OCI-LY1 (cell line): ENCODE measurements around the gene B3GALT6.

Experiments used
- EZH2 ChIP-seq: fragments of 200-600 bp; sonication (generic), shearing (Covaris generic); IDR thresholded peaks from 2 replicates; pipeline ENCODE4 v1.8.0; 2017; ENCODE audit warnings: borderline replicate concordance, mixed run types, mild to moderate bottlenecking, antibody characterized with exemption, low read length, moderate library complexity, mixed read lengths
- TF ChIP-seq, protein P1 (sequence below): fragments of 200-600 bp; sonication (generic), shearing (Covaris generic); IDR thresholded peaks from 2 replicates; pipeline ENCODE4 v1.5.1; 2017; ENCODE audit warnings: mild to moderate bottlenecking, antibody characterized with exemption, low read length, moderate library complexity, mixed read lengths

DNA sequence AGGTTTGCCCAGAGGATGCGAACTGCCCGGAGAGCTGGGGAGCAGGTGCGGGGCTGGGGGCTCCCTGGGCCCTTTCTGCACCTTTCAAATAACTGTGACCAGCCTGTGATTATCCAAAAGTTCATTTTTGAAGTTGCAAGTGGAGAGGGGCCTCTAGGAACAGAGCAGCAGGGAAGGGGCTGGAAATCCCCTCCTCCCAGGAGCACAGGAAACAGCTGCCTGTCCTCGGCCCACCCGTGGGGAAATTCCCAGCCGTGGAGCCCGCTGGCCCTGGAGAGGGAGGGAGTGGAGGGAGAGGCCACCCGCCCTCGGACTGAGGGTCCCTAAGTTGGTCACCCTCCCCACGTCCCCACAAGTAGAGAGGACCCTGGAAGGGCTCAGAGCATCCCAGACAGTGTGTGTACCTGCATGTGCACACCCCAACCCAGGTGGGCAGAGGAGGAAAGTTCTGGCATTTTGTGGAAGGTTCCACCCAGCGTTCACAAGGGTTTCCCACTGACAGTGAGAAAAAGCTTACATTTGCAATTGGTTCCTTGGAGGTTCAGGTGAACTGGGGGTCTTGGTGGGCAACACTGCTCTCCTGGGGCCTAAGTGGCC lies 16.9 kb upstream of the B3GALT6 start:
- no peak for TF ChIP-seq EZH2
- TF ChIP-seq, protein P1, sequence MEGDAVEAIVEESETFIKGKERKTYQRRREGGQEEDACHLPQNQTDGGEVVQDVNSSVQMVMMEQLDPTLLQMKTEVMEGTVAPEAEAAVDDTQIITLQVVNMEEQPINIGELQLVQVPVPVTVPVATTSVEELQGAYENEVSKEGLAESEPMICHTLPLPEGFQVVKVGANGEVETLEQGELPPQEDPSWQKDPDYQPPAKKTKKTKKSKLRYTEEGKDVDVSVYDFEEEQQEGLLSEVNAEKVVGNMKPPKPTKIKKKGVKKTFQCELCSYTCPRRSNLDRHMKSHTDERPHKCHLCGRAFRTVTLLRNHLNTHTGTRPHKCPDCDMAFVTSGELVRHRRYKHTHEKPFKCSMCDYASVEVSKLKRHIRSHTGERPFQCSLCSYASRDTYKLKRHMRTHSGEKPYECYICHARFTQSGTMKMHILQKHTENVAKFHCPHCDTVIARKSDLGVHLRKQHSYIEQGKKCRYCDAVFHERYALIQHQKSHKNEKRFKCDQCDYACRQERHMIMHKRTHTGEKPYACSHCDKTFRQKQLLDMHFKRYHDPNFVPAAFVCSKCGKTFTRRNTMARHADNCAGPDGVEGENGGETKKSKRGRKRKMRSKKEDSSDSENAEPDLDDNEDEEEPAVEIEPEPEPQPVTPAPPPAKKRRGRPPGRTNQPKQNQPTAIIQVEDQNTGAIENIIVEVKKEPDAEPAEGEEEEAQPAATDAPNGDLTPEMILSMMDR = no peak
